ENCODE results near the gene SRRM4.

DNA sequence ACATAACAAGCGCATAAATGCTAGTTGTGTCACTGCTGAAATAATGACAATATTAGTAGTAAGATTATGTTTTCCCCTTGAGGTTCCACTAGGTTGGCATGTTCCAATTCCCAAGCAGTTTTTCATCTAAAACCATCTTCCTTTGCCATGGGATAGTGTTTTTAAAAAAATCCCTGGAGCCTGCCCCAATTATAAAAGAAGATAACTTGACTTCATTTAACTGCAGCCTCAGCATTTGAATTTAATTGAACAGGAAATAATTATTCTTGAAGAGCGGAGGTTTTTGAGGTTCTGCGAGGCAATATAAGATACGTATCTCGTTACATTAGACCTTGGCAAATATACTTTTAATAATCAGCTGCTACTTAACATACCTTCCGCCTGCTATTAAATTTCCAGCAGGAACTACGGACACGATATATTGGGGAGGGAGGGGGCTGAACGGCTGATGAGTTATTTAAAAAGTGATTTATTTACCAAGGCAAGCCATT, 132.2 kb downstream of the SRRM4 start:
- TF ChIP-seq TARDBP (IDR thresholded peaks at IDR 0.05) (no peak), SP1 (IDR thresholded peaks at IDR 0.05) (no peak), CTBP1 (IDR thresholded peaks at IDR 0.05; ENCODE audit: borderline replicate concordance) (no peak), ELF4 (IDR thresholded peaks at IDR 0.05) (no peak), BHLHE40 (IDR thresholded peaks at IDR 0.05; ENCODE audit: borderline replicate concordance) (no peak), ARNT (IDR thresholded peaks at IDR 0.05) (no peak), FOXA1 (IDR thresholded peaks at IDR 0.05) (no peak), SUZ12 (IDR thresholded peaks at IDR 0.05) (no peak), NFRKB (IDR thresholded peaks at IDR 0.05) (no peak), ZNF384 (IDR thresholded peaks at IDR 0.05) (no peak), HDGF (IDR thresholded peaks at IDR 0.05; ENCODE audit: borderline replicate concordance) (no peak), FOXM1 (IDR thresholded peaks at IDR 0.05; ENCODE audit: borderline replicate concordance) (no peak)
- TF ChIP-seq, protein P1, sequence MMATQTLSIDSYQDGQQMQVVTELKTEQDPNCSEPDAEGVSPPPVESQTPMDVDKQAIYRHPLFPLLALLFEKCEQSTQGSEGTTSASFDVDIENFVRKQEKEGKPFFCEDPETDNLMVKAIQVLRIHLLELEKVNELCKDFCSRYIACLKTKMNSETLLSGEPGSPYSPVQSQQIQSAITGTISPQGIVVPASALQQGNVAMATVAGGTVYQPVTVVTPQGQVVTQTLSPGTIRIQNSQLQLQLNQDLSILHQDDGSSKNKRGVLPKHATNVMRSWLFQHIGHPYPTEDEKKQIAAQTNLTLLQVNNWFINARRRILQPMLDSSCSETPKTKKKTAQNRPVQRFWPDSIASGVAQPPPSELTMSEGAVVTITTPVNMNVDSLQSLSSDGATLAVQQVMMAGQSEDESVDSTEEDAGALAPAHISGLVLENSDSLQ (IDR thresholded peaks at IDR 0.05): no peak
